ENCODE measurements around the gene ARHGAP40.

Gene ARHGAP40

GRCh38 chr20:38623061-38623460 lies 21.5 kb downstream of the ARHGAP40 start:
- DNase-seq: no peak

GRCh38 chr20:38624084-38624483 lies 22.5 kb downstream of the ARHGAP40 start:
- no peak for DNase-seq

DNA sequence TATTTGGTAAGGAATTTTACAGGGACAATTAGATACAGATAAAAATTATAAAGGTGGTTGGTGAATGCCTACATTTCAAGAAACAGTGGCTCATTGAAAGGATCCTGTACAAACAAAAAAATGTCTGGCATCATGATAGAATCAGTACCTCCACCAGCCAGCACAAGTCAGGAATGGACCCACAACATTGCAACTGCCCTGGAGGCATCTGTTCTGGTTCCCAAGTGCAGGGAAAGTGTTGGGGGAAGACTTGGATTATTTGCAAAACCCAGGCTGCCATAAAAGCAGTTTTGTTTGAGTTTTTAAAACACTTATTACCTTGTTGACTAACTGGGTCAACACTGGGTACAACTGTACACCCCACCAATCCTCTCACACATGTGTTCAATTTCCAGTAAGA lies 24.3 kb downstream of the ARHGAP40 start:
- DNase-seq: no peak

- no peak for DNase-seq
Measured at GRCh38 chr20:38626921-38627659, 25.5 kb downstream of the ARHGAP40 start.

DNA sequence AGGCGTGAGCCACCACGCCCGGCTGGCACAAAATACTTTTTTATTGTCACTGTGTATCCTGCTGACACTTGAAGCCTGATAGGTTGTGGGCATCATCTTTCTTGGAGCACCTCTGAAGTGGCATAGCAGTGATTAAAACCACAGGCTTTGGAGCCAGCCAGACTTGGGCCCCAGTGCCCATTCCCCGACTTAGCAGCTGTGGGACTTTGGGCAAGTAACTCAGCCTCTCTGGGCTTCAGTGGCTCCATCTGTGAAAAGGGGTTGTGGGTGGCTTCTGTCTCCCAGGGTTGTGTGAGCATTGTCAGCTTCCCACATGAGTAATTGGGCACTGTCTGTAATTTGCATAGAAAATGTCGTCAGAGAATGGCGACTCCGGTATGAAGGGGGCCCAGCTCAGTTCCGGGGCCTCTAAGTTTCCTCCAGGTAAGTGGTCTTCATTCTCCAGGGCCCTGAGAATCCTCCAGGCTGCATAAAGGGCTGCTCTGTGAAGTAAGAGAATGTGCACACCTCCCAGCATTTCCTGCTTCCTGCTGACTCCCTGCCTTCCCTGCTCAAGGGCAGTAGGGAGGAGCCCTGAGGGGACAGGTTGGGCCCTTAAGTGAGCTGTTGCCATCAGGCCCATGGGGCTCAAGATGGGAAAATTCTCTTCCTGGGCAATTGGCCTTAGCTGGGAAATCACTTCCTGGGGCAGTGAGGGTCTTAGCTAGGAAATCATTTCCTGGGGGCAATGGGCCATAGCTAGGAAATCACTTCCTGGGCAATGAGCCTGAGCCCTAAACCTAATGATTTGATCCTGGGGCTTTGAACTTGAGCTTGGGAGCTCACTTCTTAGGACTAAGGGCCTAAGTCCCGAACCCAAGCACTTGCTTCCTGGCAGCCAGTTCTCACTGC lies 27.2 kb downstream of the ARHGAP40 start:
- no peak for DNase-seq

DNA sequence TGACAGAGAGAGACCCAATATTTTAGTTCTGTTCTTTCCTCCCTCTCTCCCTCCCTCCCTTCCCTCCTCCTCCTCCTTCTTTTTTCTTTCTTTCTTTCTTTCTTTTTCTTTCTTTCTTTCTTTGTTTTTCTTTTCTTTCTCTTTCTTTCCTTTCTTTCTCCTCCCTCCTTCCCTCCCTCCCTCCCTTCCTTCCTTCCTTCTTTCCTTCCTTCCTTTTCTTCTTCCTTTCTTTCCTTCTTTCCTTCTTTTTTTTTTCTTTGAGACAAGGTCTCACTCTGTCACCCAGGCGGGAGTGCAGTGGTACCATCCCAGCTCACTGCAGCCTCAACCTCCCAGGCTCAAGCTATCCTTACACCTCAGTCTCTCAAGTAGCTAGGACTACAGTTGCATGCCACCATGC lies 28.4 kb downstream of the ARHGAP40 start:
- no peak for DNase-seq

DNA sequence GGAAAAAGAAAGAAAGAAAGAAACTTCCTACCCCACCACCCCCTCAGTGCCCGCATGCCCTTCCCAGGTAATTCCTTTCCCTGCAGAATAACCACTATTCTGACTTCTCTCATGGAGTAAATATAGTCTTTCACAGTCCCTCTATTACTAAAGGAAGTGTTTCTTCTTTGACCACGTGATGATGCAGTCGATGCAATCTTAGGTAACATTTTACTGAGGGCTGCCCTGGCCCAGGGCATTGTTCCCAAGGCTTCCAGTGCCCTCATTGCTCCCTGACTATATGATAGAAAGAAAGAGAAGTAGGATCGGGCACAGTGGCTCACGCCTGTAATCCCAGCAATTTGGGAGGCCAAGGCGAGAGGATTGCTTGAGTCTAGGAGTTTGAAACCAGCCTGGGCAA lies 29.1 kb downstream of the ARHGAP40 start:
- DNase-seq: no peak

DNA sequence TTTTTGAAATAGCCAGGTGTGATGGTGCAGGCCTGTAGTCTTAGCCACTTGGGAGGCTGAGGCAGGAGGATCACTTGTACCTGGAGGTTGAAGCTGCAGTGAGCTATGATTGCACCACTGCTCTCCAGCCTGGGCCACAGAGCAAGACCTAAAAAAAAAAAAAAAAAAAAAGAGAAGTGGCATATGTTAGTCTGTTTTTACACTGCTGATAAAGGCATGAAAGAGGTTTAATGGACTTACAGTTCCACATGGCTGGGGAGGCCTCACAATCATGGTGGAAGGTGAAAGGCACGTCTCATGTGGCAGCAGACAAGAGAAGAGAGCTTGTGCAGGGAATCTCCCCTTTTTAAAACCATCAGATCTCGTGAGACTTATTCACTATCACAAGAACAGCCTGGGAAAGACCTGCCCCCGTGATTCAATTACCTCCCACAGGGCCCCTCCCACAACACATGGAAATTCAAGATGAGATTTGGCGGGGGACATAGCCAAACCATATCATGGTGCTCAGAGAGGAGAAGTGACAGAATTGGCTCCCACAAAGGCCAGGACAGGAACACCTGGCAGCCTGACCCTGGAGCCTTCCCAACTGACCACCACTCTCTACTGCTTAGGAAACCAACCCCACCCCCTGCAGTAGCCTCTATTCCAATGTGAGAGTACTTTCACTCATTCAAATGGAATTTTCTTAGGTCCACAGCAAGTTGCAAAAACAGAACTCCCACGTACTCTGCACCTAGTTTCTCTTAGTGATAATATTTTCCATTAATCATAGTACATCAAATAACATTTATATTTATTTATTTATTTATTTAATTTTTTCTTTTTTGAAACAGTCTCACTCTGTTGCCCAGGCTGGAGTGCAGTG lies 29.8 kb downstream of the ARHGAP40 start:
- no peak for DNase-seq

GRCh38 chr20:38633577-38634093 lies 32.0 kb downstream of the ARHGAP40 start:
- peak; percentile 58 for DNase-seq

DNA sequence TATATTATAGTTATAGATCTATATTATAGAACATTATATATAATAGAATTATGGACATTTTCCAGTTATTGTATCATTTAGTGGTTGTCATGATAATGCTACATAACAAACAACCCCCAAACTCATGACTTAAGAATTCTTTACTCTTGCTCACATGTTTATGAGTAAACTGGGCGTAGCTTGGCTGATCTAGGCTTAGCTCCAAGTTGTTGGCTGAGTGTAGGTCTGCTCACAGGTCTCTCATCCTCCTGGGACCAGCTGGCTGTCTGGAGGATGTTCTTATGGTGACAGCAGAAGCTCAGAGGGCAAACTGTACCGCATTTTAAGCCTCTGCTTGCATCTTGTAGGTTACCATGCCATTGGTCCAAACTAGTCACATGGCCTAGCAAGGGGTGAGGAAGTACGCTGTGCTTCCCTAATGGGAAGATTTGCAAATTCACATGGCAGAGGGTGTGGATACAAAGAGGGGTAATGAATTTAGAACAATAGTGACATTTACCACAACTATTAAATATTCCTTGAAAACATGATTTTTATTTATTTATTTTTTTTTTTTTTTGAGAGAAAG lies 34.2 kb downstream of the ARHGAP40 start:
- DNase-seq: no peak

GRCh38 chr20:38640521-38640920 lies 38.9 kb downstream of the ARHGAP40 start:
- no peak for DNase-seq

DNA sequence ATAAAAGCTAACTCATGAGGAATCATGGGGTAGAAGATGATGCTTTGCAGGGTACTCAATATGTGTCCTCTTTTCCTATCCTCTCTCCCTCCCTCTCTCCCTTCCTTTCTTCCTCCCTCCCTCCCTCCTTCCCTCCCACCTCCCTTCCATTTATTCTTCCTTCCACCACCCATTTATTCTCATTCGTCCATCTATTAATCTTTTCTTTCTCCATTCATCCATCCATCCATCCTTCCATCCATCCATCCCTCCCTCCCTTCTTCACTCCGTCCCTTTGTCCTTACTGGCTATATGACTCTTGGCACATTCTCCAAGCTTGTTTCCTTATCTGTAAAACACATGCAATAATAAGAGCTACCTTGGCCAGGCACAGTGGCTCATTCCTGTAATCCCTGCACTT lies 40.9 kb downstream of the ARHGAP40 start:
- DNase-seq: no peak

DNA sequence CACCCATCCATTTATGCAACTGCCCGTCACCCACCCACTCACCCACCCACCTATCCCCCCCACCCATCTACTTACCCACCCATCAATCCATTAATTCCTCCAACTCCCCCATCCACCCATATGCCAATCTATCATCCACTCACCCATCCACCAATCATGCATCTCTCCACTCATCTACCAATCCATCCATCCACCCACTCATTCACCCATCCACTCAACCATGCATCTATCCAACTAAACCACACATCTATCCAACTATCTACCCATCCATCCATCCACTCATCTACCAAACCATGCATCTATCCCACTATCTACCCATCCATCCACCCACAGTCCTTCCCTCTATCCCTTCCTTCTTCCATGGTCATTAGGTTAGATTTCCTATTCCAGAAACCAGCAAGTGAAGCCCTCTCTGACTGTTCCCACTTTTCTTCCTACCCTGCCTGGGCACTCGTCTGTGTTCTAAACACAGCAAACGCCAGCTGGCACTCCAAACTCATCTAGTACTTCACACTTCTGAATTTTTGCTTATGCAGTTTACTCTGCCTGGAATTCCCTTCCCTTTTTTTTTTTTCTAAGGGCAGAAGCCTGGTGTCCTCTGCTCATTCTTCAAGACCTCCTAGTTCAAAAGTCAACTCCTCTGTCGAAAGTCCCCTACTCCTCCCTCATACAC lies 43.1 kb downstream of the ARHGAP40 start:
- no peak for DNase-seq

DNA sequence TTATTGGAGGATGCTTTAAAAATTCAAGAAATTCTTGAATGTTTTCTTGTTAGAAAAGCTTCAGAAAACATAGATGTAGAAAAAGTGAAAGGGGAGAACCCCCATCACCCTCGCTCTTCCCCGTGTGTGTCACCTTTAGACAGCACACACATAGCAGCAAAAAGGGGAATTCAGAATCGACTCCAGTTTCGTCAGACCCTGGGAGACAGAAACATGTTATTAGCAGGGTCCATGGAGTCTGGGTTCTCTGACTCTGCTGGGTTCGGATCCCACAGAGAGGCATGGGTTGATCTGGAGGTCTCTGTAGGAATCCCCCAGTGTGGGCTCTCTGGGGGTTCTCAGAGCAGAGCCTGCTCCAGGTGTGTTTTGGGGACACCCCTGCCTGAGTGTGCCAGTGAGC lies 43.7 kb downstream of the ARHGAP40 start:
- DNase-seq: no peak

- DNase-seq: peak; percentile 90
Measured at GRCh38 chr20:38645980-38646858, 44.6 kb downstream of the ARHGAP40 start.

- DNase-seq: no peak
Measured at GRCh38 chr20:38649275-38649891, 47.8 kb downstream of the ARHGAP40 start.

GRCh38 chr20:38650010-38650409 lies 48.4 kb downstream of the ARHGAP40 start:
- DNase-seq: no peak

DNA sequence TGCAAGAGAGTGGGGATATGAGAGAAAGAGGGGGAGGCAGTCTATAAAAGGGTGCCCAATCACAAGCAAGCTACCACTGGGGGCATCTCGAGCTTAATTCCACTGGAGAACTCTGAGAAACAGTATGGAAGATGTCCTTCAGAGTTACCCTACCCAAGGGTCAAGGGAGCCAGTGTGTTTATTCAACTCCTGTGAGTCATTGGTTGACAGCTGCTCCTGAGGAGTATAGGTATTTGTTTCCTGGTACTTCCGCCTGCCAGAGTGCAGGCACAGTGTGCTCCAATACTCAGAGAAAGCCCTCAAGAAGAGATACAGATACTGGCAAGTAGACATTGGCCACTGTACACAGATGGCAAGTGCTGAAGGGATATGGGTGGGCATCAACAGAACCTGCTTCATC lies 49.5 kb downstream of the ARHGAP40 start:
- no peak for DNase-seq

- DNase-seq: no peak
Measured at GRCh38 chr20:38651562-38651961, 50.0 kb downstream of the ARHGAP40 start.

DNA sequence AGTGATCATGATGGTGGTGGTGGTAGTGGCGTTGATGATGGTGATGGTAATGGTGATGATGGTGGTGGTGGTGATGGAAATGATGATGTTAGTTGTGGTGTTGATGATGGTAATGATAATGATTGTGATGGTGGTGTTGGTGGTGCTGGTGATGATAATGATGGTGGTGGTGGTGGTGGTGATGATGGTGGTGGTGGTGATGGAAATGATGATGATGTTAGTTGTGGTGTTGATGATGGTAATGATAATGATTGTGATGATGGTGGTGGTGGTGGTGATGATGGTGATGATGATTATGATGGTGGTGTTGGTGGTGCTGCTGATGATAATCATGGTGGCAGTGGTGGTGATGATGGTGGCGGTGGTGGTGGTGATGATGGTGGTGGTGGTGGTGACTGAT lies 51.4 kb downstream of the ARHGAP40 start:
- no peak for DNase-seq

DNA sequence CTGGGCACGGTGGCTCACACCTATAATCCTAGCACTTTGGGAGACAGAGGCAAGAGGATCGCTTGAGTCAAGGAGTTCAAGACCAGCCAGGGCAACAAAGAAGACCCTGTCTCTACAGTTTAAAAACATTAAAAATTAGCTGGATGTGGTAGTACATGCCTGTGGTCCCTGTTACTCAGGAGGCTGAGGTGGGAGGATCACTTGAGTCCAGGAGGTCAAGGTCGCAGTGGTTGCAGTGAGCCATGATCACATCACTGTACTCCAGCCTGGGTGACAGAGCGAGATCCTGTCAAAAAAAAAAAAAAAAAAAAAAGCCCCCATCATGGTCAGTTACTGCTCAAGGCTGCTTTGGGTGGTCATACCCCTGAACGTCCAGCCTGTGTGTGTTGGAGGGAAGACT lies 55.8 kb downstream of the ARHGAP40 start:
- DNase-seq: no peak
